Keratinocyte (primary cell): Measurements from ENCODE around the gene OR51E2. TPM values are rescaled to one million over a fixed set of nuclear protein-coding genes. Genes with fewer than 3 reads are reported as not detected.
"Not testable (repeated sequence)": the region's sequence is repeated elsewhere in the genome, so short reads cannot be mapped to it uniquely, and the experiment has no call there.

Experiments used
- DNase-seq: peaks from one replicate; pipeline ENCODE4 v3.0.0-alpha.2; 2011; ENCODE audit warnings: low read depth, missing footprints, low spot score
- FAIRE-seq: peaks from 2 replicates; lab custom pipeline; 2011; peaks lifted over from hg19 to GRCh38; lab: Jason Lieb, UNC
- H2AFZ ChIP-seq: 2 replicates; pipeline ENCODE4 v1.6.0; 2012; ENCODE audit warnings: low read length, control low read depth, inconsistent platforms; ENCODE audit not compliant: control insufficient read depth
- H3K27ac ChIP-seq: 2 replicates; pipeline ENCODE4 v1.5.1; 2011; ENCODE audit warnings: low read length; ENCODE audit not compliant: control insufficient read depth, insufficient read depth
- H3K27me3 ChIP-seq: 3 replicates; pipeline ENCODE4 v1.6.0; 2011; ENCODE audit warnings: low read length; ENCODE audit not compliant: control insufficient read depth, insufficient read depth; ENCODE audit errors: extremely low read depth
- H3K36me3 ChIP-seq, 2 experiments: 2 replicates in 1 of 2; 3 replicates in 1 of 2; pipeline ENCODE4 v1.5.1; 2011; ENCODE audit warnings: low read length in 2 of 2, mild to moderate bottlenecking in 1 of 2; ENCODE audit not compliant: control insufficient read depth in 2 of 2, insufficient read depth in 2 of 2; ENCODE audit errors: extremely low read depth in 1 of 2
- H3K4me1 ChIP-seq: 3 replicates; pipeline ENCODE4 v1.5.1; 2011; ENCODE audit warnings: low read length; ENCODE audit not compliant: control insufficient read depth, insufficient read depth; ENCODE audit errors: extremely low read depth
- H3K4me2 ChIP-seq: 3 replicates; pipeline ENCODE4 v1.6.0; 2011; ENCODE audit warnings: low read depth, low read length; ENCODE audit not compliant: control insufficient read depth, insufficient read depth; ENCODE audit errors: extremely low read depth
- H3K4me3 ChIP-seq, 3 experiments: fragments of 200-600 bp in 1 of 3; sonication (generic) in 1 of 3; 2 replicates in 2 of 3; 3 replicates in 1 of 3; pipeline ENCODE4 v1.5.1; 2011 to 2016; ENCODE audit warnings: low read length in 3 of 3, mild to moderate bottlenecking in 3 of 3, control low read depth in 2 of 3, inconsistent platforms in 1 of 3, low read depth in 1 of 3, mixed read lengths in 1 of 3, mixed run types in 1 of 3, moderate library complexity in 1 of 3; ENCODE audit not compliant: control insufficient read depth in 2 of 3, insufficient read depth in 2 of 3; ENCODE audit errors: extremely low read depth in 1 of 3
- H3K79me2 ChIP-seq: 2 replicates; pipeline ENCODE4 v1.6.0; 2012; ENCODE audit warnings: low read length; ENCODE audit not compliant: control insufficient read depth, insufficient read depth
- H3K9ac ChIP-seq: 3 replicates; pipeline ENCODE4 v1.6.0; 2011; ENCODE audit warnings: low read length; ENCODE audit not compliant: control insufficient read depth, insufficient read depth; ENCODE audit errors: extremely low read depth
- H3K9me1 ChIP-seq: 3 replicates; pipeline ENCODE4 v1.6.0; 2011; ENCODE audit warnings: low read length; ENCODE audit not compliant: control insufficient read depth, insufficient read depth; ENCODE audit errors: extremely low read depth
- H3K9me3 ChIP-seq: 2 replicates; pipeline ENCODE4 v1.5.1; 2012; ENCODE audit warnings: low read depth, low read length; ENCODE audit not compliant: control insufficient read depth
- H4K20me1 ChIP-seq: 3 replicates; pipeline ENCODE4 v1.6.0; 2011; ENCODE audit warnings: low read length; ENCODE audit not compliant: control insufficient read depth, insufficient read depth; ENCODE audit errors: extremely low read depth
- CTCF ChIP-seq, 3 experiments: IDR thresholded peaks in 1 of 3; conservative IDR thresholded peaks in 1 of 3; optimal IDR thresholded peaks in 1 of 3; 2 replicates in 2 of 3; 3 replicates in 1 of 3; pipeline versions ENCODE3 to v1.5.1; 2011; ENCODE audit warnings: low read length in 3 of 3, mild to moderate bottlenecking in 3 of 3, moderate library complexity in 2 of 3, control low read depth in 1 of 3, inconsistent platforms in 1 of 3; ENCODE audit not compliant: insufficient read depth in 2 of 3; ENCODE audit errors: extremely low read depth in 1 of 3
- EZH2 ChIP-seq: IDR thresholded peaks from one replicate; pipeline ENCODE4 v1.6.1; 2012; ENCODE audit warnings: inconsistent platforms, mild to moderate bottlenecking, low read length, moderate library complexity
- dilution Hi-C: fragments of 300-500 bp; cut with MboI; formaldehyde crosslinking; loops from one replicate; pipeline ENCODE4 v1.7.0; 2020; ENCODE audit warnings: low sequenced_read_pairs; ENCODE audit not compliant: extremely low pct_ligation_motif_present
- polyA plus RNA-seq, 5 experiments: library from polyadenylated mRNA; depleted of rRNA in 3 of 5; stranded (reverse) in 3 of 5; stranded (forward) in 1 of 5; unstranded in 1 of 5; fragments of >200 nt; gene quantifications; 1 replicate in 1 of 5; 2 replicates in 3 of 5; 3 replicates in 1 of 5; pipeline versions ENCODE4 v1.2.1 to v1.2.3, GENCODE V29; 2011 to 2012; ENCODE audit warnings: missing spikeins in 2 of 5, low read depth in 1 of 5, low replicate concordance in 1 of 5

Gene OR51E2
- polyA plus RNA-seq, 1 donor (not counting 4 experiments of a cell fraction or from before 2014, with no cell fraction given): 0.03 TPM

DNA sequence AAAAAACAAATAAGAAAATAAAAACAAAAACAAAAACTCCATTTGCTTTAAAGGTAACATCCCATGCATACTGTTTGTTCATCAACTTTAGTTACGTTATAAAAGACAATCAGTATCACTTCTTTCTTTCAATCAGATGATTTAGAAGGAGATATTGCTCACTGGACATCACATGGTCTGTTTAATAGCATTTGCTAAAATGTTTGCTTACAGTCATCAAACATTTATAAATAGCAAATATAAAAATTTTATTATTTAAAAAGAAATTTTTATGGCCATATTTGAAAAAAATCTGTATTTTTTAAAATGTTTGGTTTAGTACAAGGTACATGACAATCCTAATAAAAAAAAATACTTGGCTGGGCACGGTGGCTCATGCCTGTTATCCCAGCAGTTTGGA lies 29.5 kb upstream of the OR51E2 start:
- Histone ChIP-seq H3K27ac (no peak overlapping the region), H3K4me1 (no peaks in the 10 kb centered on the region), H3K9ac (no peak overlapping the region), H3K9me1 (no peaks in the 10 kb centered on the region), H2AFZ (no peak overlapping the region), H3K27me3 (no peaks in the 10 kb centered on the region), H3K36me3 (no peaks in the 10 kb centered on the region), H3K4me2 (no peak overlapping the region), H3K4me3 (no peak overlapping the region), H4K20me1 (no peaks in the 10 kb centered on the region), H3K9me3 (no peaks in the 10 kb centered on the region), H3K79me2 (no peaks in the 10 kb centered on the region)
- no peak for DNase-seq
- FAIRE-seq: no peak
- dilution Hi-C loops: no loop called here
- TF ChIP-seq EZH2: no peak

DNA sequence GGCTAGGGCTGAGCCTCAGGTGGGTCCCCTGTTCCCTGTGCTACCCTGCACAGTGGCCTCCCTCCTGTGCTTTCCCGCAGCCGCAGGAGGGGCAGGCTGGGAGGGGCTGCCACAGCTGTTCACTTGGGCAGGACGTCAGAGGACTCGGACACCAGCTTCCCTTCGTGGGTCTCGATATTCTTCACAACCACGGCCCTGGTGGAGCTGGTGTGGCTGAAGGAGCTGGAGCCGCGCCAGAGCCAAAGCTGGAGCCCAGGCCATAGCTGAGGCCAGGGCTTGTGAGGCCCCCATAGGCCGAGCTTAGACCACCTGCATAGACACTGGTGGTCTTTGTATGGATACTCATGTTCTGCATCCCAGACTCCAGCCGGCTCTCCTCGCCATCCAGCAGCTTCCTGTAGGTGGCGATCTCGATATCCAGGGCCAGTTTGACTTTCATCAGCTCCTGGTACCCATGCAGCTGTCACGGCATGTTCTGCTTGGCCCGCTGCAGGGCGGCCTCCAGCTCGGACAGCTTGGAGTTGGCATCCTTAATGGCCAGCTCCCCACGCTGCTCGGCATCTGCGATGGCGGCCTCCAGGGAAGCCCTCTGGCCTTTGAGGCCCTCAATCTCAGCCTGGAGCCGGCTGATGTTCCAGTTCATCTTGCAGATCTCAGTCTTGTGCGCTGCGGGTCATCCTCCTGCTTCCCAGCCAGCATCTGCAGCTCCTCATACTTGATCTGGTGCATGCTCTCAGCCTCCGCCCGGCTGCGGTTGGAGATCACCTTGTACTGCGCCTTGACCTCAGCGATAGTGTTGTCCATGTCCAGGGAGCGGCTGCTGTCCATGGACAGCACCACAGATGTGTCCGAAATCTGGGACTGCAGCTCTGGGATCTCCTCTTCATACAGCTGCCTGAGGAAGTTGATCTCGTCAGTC lies 25.2 kb upstream of the OR51E2 start:
- H3K9ac ChIP-seq, H4K20me1 ChIP-seq, H3K4me1 ChIP-seq, H2AFZ ChIP-seq, H3K79me2 ChIP-seq, dilution Hi-C loops, H3K4me2 ChIP-seq, H3K36me3 ChIP-seq, FAIRE-seq, H3K9me1 ChIP-seq, DNase-seq, H3K27ac ChIP-seq, H3K27me3 ChIP-seq, H3K9me3 ChIP-seq, H3K4me3 ChIP-seq: not testable (repeated sequence)

- H3K79me2 ChIP-seq: no peaks in the 10 kb centered on the region
- no peaks in the 10 kb centered on the region for H3K9me3 ChIP-seq
- dilution Hi-C loops: no loop called here
- FAIRE-seq (no peak), DNase-seq (no peak)
- H2AFZ ChIP-seq: no peak overlapping the region
- TF ChIP-seq EZH2 (no peak), CTCF (optimal IDR thresholded peaks at IDR 0.05 in 1 of 3, IDR thresholded peaks at IDR 0.05 in 1 of 3, conservative IDR thresholded peaks at IDR 0.05 in 1 of 3; ENCODE audit: extremely low read depth in 1 of 3, insufficient read depth in 2 of 3, low read length in 3 of 3) (no peak)
- no peaks in the 10 kb centered on the region for H3K27me3 ChIP-seq
- H3K4me2 ChIP-seq: no peak overlapping the region
- H3K27ac ChIP-seq: no peak overlapping the region
- H3K4me3 ChIP-seq: no peak overlapping the region
- H3K9ac ChIP-seq: no peak overlapping the region
- no peaks in the 10 kb centered on the region for H3K4me1 ChIP-seq
- H4K20me1 ChIP-seq: no peaks in the 10 kb centered on the region
- no peaks in the 10 kb centered on the region for H3K9me1 ChIP-seq
- no peaks in the 10 kb centered on the region for H3K36me3 ChIP-seq
Observed at GRCh38 chr11:4714300-4714699, 16.6 kb upstream of the OR51E2 start.
